ENCODE results near the gene NRG2. TPM values are rescaled to one million over a fixed set of nuclear protein-coding genes. Genes with fewer than 3 reads are reported as not detected.

NRG2 gene
- total and polyA plus RNA-seq, 2 of the 8 experiments (the other 6 are each of a cell fraction or from before 2014, with no cell fraction given) = 0.27 to 0.54 TPM

GRCh38 chr5:140003519-140003918 lies 39.6 kb downstream of the NRG2 start:
- Histone ChIP-seq H2BK20ac (ENCODE audit: low read length) (no peak overlapping the region), H3K14ac (ENCODE audit: insufficient read length) (no peak overlapping the region), H4K20me1 (replicated peaks in 1 of 2; ENCODE audit: control insufficient read depth in 1 of 2, insufficient read depth in 2 of 2, low read length in 2 of 2) (peaks cover 0 to 2% of the 10 kb centered on the region in 2 experiments), H3K27ac (ENCODE audit: low read depth, low read length) (no peak overlapping the region), H3K9ac (replicated peaks in 1 of 4; ENCODE audit: extremely low read depth in 1 of 4, low read depth in 3 of 4, low read length in 3 of 4) (no peak overlapping the region), H3K23me2 (ENCODE audit: low read depth, low read length) (no peaks in the 10 kb centered on the region), H2BK12ac (ENCODE audit: low read depth, low read length) (no peak overlapping the region), H3K9me3 (ENCODE audit: insufficient read depth in 2 of 2, low read depth in 1 of 2, low read length in 1 of 2) (no peaks in the 10 kb centered on the region), H3K36me3 (ENCODE audit: control insufficient read depth in 2 of 4, insufficient read depth in 4 of 4, low read length in 3 of 4) (no peaks in the 10 kb centered on the region), H3K79me1 (ENCODE audit: low read depth, low read length) (no peaks in the 10 kb centered on the region), H3K79me2 (ENCODE audit: control insufficient read depth in 1 of 2, insufficient read depth in 2 of 2, low read length in 2 of 2) (no peaks in the 10 kb centered on the region), H3K4ac (replicated peaks; ENCODE audit: insufficient read length, low read depth, low read length) (no peak overlapping the region), H2BK5ac (ENCODE audit: low read depth, low read length) (no peak overlapping the region), H2AFZ (ENCODE audit: low read length) (no peak overlapping the region), H3K27me3 (replicated peaks in 1 of 4; ENCODE audit: control insufficient read depth in 3 of 4, extremely low read depth in 1 of 4, insufficient read depth in 3 of 4, low read length in 3 of 4) (0 out of 7 replicates have a peak, but pooled peaks cover 0 to 5% (median 0%) of the 10 kb centered on the region in 4 experiments), H4K8ac (ENCODE audit: extremely low read depth, insufficient read depth, low read length) (no peak overlapping the region), H2AK5ac (ENCODE audit: low read depth, low read length) (no peak overlapping the region), H3K4me2 (ENCODE audit: insufficient read depth in 1 of 2, low read depth in 2 of 2, low read length in 2 of 2) (no peak overlapping the region), H2BK15ac (ENCODE audit: low read length) (no peak overlapping the region), H2BK120ac (replicated peaks; ENCODE audit: low read depth, low read length) (no peak overlapping the region), H3K18ac (ENCODE audit: extremely low read depth, low read length) (no peak overlapping the region), H3K23ac (ENCODE audit: insufficient read length) (no peak overlapping the region), H3K56ac (replicated peaks; ENCODE audit: insufficient read length, low read depth, low read length) (no peak overlapping the region), H4K5ac (ENCODE audit: insufficient read length, low read depth, low read length) (no peak overlapping the region), H4K91ac (replicated peaks; ENCODE audit: insufficient read length, low read length) (no peak overlapping the region), H3K4me1 (replicated peaks in 1 of 4; ENCODE audit: control insufficient read depth in 3 of 4, insufficient read depth in 4 of 4, low read length in 3 of 4) (no peaks in the 10 kb centered on the region), H3K4me3 (ENCODE audit: extremely low read depth in 1 of 4, insufficient read depth in 2 of 4, low read depth in 3 of 4, low read length in 4 of 4) (no peak overlapping the region)
- DNase-seq (ENCODE audit: low read depth in 1 of 2, low spot score in 2 of 2) (no peak), FAIRE-seq (no peak)
- CTCF ChIA-PET (ENCODE audit: partially characterized antibody) = interaction anchor here (0.8 to 1.9 kb wide), 3 partner anchors 21 to 40 kb away, joined by 3 to 4 read pairs (median 3); partner anchors contain the start of gene NRG2
- POLR2A ChIA-PET (ENCODE audit: partially characterized antibody) = no interaction called here
- 70% methylated on average over 1 of the region's 1 CpG; no CpG with 5 or more reads in 1 of the 2 experiments for WGBS, 2 experiments (ENCODE audit: extremely low coverage in 1 of 2, insufficient coverage in 1 of 2, insufficient read length in 1 of 2, insufficient replicate concordance in 2 of 2, low coverage in 1 of 2, low lambda C conversion rate in 2 of 2, missing lambda C conversion rate in 1 of 2)
- TF ChIP-seq HDAC6 (IDR thresholded peaks at IDR 0.05; ENCODE audit: low read depth, low read length) (no peak), KDM5A (IDR thresholded peaks at IDR 0.05; ENCODE audit: low read length) (no peak), TCF12 (IDR thresholded peaks at IDR 0.05; ENCODE audit: low read depth, low read length) (no peak), PHF8 (conservative IDR thresholded peaks at IDR 0.05; ENCODE audit: low read depth, low read length) (no peak), CEBPB (IDR thresholded peaks at IDR 0.05; ENCODE audit: low read depth, low read length) (no peak), RBBP5 (IDR thresholded peaks at IDR 0.05; ENCODE audit: borderline replicate concordance, low read depth, low read length) (no peak), TAF1 (IDR thresholded peaks at IDR 0.05; ENCODE audit: low read depth, low read length) (no peak), ASH2L (IDR thresholded peaks at IDR 0.05; ENCODE audit: low read length) (no peak), NANOG (IDR thresholded peaks at IDR 0.05; ENCODE audit: insufficient read depth, low read depth, low read length, poor library complexity, severe bottlenecking) (no peak), SP4 (IDR thresholded peaks at IDR 0.05; ENCODE audit: low read length) (no peak), MAFK (IDR thresholded peaks at IDR 0.05; ENCODE audit: low read depth, low read length) (no peak), POLR2A (IDR thresholded peaks at IDR 0.05; ENCODE audit: control extremely low read depth in 1 of 2, low read depth in 2 of 2, low read length in 2 of 2) (no peak), CTBP2 (IDR thresholded peaks at IDR 0.05; ENCODE audit: borderline replicate concordance, insufficient read depth, insufficient read length, low read length) (no peak), GABPA (IDR thresholded peaks at IDR 0.05; ENCODE audit: borderline replicate concordance, insufficient read depth, low read length) (no peak), EP300 (IDR thresholded peaks at IDR 0.05; ENCODE audit: borderline replicate concordance in 1 of 2, low read depth in 2 of 2, low read length in 2 of 2) (no peak)

Data from H1 (cell line).